Caki2 (cell line): Measurements from ENCODE around the gene PROK2. TPM values are rescaled to one million over a fixed set of nuclear protein-coding genes. Genes with fewer than 3 reads are reported as not detected.

ENCODE experiments used
- total RNA-seq: library from RNA; depleted of rRNA; stranded (reverse); fragments of >200 nt; shearing (Covaris generic); gene quantifications from 2 replicates; pipeline ENCODE4 v1.2.3, GENCODE V29; 2014; ENCODE audit warnings: low replicate concordance; rRNA removed

PROK2 gene
- total RNA-seq, 1 experiment from 2014 or later, result not detected

Other genes with a start within 250 kb of the PROK2 start
- 31.8 and 39.5 TPM in 2 replicates for gene FOXP1, start 201.4 kb downstream of the PROK2 start, total RNA-seq
- gene EIF4E3, start 59.7 kb downstream of the PROK2 start, total RNA-seq, result 4.7 and 9.0 TPM in 2 replicates
- gene GPR27, start 31.3 kb downstream of the PROK2 start, total RNA-seq, result 9.0 and 12.1 TPM in 2 replicates